ENCODE results near the gene GZF1.

The GZF1 gene

DNA sequence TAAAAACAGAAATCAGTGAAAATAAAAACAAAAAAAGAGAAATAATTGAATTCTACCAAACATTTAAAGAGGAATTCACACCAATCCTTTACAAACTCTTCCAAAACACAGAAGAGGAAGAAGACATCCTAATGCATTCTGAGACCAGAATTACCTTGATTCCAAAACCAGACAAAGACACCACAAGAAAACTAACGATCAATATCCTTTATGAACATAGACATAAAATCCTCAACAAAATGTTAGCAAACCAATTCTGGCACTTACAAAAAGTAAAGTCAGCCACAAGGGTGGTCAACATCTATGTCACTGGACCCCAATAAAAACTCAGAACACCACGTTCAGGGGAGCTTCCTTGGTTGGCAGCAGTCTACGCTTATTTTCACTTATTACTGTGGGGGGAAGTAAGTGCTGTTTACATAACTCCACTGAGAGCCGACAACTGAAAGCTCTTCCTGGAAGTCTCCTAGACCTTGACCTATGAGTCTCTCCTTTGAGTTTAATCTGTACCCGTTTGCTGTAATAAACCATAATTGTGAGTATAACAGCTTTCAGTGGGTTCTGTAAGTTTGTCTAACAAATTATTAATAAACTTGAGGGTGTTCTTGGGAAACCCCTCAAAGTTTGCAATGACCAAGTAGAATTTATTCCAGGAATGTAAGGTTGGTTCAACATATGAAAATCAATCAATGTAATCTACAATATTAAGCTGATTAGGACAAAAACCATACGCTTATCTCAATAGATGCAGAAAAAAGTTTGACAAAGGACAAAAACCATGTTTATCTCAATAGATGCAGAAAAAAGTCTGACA lies 24.5 kb downstream of the GZF1 start:
- ChIA-PET CTCF (interaction anchor here (1.1 to 1.4 kb wide), 3 partner anchors 9 to 13 kb away, joined by 3 to 4 read pairs (median 3); no protein-coding TSS in a partner anchor), POLR2A (no interaction called here)
- TF ChIP-seq, protein P1, sequence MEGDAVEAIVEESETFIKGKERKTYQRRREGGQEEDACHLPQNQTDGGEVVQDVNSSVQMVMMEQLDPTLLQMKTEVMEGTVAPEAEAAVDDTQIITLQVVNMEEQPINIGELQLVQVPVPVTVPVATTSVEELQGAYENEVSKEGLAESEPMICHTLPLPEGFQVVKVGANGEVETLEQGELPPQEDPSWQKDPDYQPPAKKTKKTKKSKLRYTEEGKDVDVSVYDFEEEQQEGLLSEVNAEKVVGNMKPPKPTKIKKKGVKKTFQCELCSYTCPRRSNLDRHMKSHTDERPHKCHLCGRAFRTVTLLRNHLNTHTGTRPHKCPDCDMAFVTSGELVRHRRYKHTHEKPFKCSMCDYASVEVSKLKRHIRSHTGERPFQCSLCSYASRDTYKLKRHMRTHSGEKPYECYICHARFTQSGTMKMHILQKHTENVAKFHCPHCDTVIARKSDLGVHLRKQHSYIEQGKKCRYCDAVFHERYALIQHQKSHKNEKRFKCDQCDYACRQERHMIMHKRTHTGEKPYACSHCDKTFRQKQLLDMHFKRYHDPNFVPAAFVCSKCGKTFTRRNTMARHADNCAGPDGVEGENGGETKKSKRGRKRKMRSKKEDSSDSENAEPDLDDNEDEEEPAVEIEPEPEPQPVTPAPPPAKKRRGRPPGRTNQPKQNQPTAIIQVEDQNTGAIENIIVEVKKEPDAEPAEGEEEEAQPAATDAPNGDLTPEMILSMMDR (IDR thresholded peaks at IDR 0.05; ENCODE audit: control extremely low read depth, extremely low read depth, low read depth, missing control alignments), result no peak
- DNase-seq (ENCODE audit: extremely low spot score), result no peak

DNA sequence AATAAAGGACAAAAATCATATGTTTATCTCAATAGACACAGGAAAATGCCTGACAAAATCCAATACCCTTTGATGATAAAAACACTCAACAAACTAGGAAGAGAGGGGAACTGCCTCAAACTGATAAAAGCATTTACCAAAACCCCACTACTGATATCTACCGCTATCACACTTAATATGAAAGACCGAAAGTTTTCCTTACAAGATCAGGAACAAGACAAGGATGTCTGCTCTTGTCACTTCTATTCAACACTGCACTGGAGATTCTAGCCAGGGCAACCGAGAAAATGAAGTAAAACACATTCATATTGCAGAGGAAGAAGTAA lies 25.1 kb downstream of the GZF1 start:
- ChIA-PET POLR2A (no interaction called here), CTCF (interaction anchor here (1.1 to 1.4 kb wide), 2 partner anchors 9 to 14 kb away, joined by 3 to 4 read pairs; no protein-coding TSS in a partner anchor)
- DNase-seq (ENCODE audit: extremely low spot score), result no peak
- TF ChIP-seq, protein P1 (IDR thresholded peaks at IDR 0.05; ENCODE audit: control extremely low read depth, extremely low read depth, low read depth, missing control alignments), result no peak

DNA sequence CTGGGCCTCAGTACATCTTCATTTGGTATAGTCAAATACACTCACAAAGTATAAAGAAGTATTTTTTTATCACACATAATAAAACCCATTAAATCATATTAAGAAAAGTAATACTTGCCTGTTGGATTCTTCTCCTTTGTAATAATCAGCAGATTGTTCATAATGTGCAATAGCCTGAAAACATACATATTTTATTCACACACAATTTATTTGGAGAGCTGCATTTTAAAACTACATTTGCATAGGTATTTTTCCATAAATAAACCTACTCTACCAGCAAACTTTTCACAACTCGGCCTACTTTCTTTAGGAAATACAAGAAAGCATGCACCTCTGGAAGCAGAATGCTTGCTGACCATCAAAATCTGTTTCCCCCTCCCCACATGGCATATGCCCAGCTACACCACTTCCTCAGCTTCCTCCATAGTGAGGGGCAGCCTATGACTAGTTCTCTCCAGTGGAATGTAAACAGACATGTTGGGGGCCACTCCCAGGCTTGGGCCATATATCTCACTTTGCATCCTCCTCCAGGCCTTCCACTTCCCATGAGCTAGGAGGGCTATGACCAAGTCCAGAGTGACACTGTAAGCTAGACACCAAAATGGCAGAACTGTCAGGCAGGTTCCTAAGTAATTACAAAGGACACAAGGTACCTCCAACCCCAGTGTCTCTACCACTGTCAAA lies 28.3 kb downstream of the GZF1 start:
- TF ChIP-seq, protein P1 (IDR thresholded peaks at IDR 0.05; ENCODE audit: control extremely low read depth, extremely low read depth, low read depth, missing control alignments), result no peak
- ChIA-PET CTCF (interaction anchor here (1.2 to 2.6 kb wide), 9 partner anchors 9 to 278 kb away, joined by 3 to 17 read pairs (median 4); no protein-coding TSS in a partner anchor), POLR2A (no interaction called here)
- DNase-seq (ENCODE audit: extremely low spot score), result no peak

DNA sequence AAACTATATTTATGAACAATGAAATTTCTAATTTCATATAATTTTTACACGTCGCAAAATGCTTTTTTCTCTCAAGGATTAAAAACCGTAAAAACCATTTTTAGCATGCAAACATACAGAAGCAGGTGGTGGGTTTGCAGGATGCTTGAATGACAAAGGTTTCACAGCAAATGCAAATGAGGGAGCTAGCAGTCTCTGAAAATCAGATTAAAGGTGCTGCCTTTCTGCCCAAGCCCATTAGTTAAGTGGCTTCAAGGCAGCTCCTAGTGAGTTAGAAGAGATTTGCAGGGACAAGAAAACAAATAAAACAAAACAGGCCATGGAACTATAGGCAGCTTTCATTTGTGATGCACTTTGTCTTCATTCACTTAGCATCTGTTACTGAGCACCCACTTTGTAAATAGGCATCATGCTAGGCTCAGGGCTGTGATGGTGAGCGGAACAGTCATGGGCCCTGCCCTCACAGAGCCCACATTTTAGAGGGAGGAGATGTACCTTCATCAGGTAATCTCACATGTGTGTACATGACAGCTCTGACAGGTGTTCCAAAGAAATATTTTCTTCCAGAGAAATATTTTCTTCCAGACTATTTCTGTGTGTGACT lies 29.8 kb downstream of the GZF1 start:
- POLR2A ChIA-PET, result interaction anchor here (1.0 kb wide), 1 partner anchor 14 kb away, joined by 3 read pairs; no protein-coding TSS in a partner anchor
- CTCF ChIA-PET, result interaction anchor here (0.8 to 2.6 kb wide), 11 partner anchors 9 to 55 kb away, joined by 3 to 17 read pairs (median 4); no protein-coding TSS in a partner anchor
- no peak for DNase-seq (ENCODE audit: extremely low spot score)
- TF ChIP-seq, protein P1 (IDR thresholded peaks at IDR 0.05; ENCODE audit: control extremely low read depth, extremely low read depth, low read depth, missing control alignments), result no peak

DNA sequence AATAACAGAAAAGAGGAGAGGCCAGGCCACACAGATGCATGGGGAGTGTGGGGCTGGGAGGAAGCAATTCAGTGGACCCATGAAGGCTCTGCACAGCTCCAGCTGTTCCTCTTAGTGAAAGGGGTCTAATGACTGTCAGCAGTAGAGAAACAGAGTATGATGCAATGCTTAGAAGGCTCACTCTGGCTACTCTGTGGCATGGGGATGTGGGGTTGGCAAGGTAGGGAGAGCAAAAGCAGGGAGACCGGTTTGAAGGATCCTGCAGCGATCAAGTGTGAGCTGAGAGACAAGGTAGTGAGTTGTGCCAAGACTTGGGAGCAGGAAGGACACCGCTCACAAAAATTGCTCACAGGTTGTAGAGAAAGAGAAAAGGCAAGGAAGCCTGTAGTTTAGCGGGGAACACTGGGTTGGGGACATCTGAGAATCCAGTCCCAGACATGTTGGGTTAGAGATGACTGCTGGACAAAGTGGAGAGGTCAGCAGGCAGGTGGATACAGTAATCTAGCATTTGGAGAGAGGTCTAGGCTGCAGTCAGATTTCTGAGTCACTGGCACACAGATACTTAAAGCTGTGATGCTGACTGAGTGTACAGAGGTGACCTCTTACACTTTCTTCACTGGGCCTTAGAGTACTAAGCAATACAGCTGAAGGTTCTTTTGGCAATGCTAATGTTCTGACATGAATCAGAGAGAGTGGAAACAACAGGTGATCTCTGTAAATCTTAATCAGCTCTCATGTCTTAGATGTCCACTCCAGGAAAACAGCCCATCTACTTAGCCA lies 32.2 kb downstream of the GZF1 start:
- CTCF ChIA-PET, result interaction anchor here (1.0 to 1.4 kb wide), 2 partner anchors 17 to 27 kb away, joined by 3 to 4 read pairs; partner anchors contain the start of gene NAPB
- POLR2A ChIA-PET, result interaction anchor here (0.5 kb wide), 1 partner anchor 913 kb away, joined by 3 read pairs; no protein-coding TSS in a partner anchor
- DNase-seq (ENCODE audit: extremely low spot score), result no peak
- TF ChIP-seq, protein P1 (IDR thresholded peaks at IDR 0.05; ENCODE audit: control extremely low read depth, extremely low read depth, low read depth, missing control alignments), result no peak

Data from GM10248 (cell line).